Superior temporal gyrus (tissue), 1 donor: ENCODE results near the gene CTNND1.
"Not testable (repeated sequence)": the region's sequence is repeated elsewhere in the genome, so short reads cannot be mapped to it uniquely, and the experiment has no call there.

Experiments
- DNase-seq: peaks from one replicate; pipeline ENCODE4 v3.0.0-alpha.2; 2016; ENCODE audit errors: extremely low spot score

CTNND1 gene

GRCh38 chr11:57791321-57792059, 29.9 kb downstream of the CTNND1 start:
- no peak for DNase-seq

- no peak for DNase-seq
Observed at GRCh38 chr11:57792060-57792541, 30.5 kb downstream of the CTNND1 start.

- DNase-seq: no peak
Observed at GRCh38 chr11:57792870-57793269, 31.3 kb downstream of the CTNND1 start.

- no peak for DNase-seq
Observed at GRCh38 chr11:57793351-57794115, 31.9 kb downstream of the CTNND1 start.

DNA sequence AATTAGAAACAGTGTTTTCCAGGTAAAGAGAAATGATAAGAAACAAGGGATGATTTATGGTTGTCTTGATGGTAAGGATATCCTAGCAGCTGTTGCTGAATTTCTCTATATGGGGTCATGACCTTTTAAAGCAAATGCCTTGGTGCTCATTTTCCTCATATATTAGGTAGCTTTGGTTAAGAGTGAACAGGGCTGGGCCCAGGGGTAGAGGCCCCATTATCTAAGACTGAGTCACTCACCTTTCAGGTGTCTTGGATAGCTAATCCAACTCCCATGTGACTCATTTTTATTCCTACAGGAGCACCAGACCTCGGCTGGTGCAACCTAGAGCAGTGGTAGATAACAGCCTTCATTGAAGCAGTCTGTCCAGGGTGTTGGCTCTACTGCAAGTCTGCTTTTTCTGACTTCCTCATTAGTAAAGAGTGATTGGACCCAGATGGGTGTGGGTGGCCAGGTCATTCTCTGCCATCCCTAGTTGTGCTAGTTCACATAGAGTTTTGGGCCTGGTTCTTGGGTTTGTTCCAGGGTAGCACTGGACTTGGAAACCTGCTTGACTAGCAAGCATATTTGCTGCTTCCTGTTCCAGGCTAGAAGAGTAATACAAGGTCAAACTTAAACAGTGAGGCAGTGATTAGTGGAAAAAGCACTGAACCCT, 37.4 kb downstream of the CTNND1 start:
- peak; percentile 7 for DNase-seq

DNA sequence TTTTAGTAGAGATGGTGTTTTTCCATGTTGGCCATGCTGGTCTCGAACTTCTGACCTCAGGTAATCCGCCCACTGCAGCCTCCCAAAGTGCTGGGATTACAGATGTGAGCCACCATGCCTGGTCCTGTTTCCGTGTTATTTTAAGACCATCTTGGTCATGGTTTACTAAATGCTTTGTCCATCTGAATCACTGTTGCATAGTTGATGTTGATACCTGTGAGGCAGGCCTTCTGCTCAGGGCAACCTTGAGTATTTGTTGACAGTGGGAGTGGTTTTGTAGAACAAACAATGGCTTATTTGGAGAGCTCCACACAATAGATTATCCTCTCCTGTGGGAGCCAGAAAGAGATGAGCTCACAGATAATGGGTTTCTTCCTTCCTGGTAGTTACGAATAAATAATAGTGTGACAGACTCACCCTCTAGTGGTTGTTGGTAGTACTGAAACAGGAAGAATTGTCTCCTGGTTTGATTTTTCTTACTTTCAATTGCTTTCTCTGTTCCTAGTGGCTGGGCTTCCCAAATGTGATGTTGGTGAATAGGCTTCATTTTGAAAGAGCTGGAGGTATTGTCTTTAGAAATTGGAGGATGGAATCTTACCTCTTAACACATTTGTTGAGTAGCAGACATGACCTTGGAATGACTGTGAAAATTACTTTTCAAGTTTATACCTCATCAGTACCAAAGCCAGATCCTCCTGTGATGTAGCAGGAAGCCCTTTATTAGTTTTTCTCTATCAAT, 39.0 kb downstream of the CTNND1 start:
- DNase-seq: peak; percentile 93

GRCh38 chr11:57801183-57801485, 39.5 kb downstream of the CTNND1 start:
- no peak for DNase-seq

DNA sequence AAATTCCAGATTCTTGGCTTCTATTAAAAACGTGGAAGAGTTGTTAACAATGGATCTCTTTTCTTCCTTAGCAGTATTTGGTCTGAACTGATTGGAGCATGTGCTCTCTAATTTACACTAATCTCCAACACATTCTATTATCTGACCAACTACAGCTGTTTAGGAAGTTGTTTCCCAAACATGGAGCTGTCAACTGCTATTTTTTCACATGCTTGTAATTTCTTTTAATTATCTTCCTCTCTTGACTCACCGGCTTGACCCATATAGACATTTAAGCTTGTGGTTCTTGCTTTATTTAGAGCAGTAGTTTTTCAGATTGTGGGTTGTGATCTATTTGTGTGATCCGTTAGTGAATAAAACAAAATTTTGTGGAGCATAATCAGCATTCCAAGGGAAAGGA, 40.8 kb downstream of the CTNND1 start:
- DNase-seq: no peak

GRCh38 chr11:57804466-57804865, 42.9 kb downstream of the CTNND1 start:
- no peak for DNase-seq

GRCh38 chr11:57805780-57806179, 44.2 kb downstream of the CTNND1 start:
- DNase-seq: no peak

GRCh38 chr11:57812634-57813033, 51.0 kb downstream of the CTNND1 start:
- DNase-seq: peak; percentile 82

- DNase-seq: no peak
Observed at GRCh38 chr11:57815476-57815875, 53.9 kb downstream of the CTNND1 start.

DNA sequence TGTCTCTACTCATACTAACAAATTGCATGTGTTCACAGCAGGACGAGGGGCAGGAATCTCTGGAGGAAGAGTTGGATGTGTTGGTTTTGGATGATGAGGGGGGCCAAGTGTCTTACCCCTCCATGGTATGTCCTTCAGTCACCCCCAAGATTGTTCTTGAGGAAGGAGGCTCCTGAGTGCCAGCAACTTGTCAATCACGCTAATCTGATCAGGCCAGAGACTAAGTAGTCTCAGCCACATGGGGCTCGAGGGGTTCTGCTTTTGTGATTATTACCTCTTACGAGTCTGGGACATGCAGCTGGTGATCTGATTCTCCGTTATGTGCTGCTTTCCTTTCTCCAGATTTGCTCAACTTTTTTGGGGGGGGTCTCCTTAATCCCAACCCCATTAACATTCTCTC, 54.3 kb downstream of the CTNND1 start:
- DNase-seq: no peak

DNA sequence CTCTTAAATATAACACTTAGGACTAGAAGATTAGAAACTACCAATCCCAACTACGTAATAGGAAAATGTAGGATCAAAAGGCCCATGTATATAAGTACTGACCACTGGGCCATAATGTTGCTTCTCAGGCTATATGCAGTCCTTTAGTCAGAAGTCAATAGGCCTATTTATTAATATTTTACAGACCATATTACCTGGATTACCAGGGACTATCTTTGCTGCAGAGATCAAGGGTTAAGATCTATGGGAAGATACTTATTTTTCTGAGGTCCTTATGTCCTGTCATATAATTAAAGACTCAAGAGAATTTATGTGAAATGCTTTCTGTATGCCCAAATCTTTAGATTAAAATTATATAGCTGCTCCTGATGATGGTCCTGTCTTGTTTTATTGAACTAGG, 57.2 kb downstream of the CTNND1 start:
- no peak for DNase-seq

GRCh38 chr11:57819252-57819979, 57.8 kb downstream of the CTNND1 start:
- no peak for DNase-seq

DNA sequence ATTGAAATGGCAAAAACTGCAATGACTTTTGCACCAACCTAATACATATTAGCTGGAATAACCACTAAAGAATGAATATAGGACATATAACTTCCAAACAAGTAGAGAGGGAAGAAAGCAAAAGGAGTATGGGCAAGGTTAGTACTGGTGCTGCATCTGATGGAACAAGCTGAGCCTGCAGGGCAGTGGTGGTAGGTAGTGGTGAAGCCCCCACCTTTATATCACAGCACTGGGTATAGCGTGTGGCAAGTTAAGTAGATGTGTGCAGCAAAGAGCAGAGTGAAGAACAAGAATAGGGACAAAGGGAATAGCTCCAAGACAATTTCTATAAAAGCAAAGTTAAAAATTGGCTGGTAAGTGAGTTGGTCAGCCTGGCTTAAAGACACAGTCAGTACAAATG, 62.3 kb downstream of the CTNND1 start:
- no peak for DNase-seq

- DNase-seq: no peak
Observed at GRCh38 chr11:57834852-57835251, 73.2 kb downstream of the CTNND1 start.

DNA sequence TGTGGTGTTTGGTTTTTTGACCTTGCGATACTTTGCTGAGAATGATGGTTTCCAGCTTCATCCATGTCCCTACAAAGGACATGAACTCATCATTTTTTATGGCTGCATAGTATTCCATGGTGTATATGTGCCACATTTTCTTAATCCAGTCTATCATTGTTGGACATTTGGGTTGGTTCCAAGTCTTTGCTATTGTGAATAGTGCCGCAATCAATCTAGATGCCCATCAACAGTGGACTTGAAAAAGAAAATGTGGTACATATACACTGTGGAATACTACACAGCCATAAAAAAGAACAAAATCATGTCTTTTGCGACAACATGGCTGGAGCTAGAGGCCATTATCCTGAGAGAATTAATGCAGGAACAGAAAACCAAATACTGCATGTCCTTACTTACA, 77.0 kb downstream of the CTNND1 start:
- not testable (repeated sequence) for DNase-seq

GRCh38 chr11:57842873-57843272, 81.3 kb downstream of the CTNND1 start:
- no peak for DNase-seq

DNA sequence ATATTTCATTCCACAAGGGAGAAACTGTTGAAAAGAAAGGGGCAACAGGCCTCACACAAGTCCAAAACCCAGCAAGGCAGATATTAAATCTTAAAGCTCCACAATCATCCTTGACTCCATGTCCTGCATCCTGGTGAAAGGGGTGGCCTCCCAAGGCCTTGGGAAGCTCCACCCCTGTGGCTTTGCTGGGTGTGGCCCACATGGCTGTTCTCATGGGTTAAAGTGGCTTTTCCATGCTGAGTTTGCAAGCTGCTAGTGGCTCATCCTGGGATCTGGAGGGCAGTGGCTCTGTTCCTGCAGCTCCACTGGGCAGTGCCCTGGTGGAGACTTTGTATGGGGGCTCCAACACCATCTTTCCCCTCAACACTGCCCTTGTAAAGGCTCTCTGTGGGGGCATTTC, 106.4 kb downstream of the CTNND1 start:
- no peak for DNase-seq

DNA sequence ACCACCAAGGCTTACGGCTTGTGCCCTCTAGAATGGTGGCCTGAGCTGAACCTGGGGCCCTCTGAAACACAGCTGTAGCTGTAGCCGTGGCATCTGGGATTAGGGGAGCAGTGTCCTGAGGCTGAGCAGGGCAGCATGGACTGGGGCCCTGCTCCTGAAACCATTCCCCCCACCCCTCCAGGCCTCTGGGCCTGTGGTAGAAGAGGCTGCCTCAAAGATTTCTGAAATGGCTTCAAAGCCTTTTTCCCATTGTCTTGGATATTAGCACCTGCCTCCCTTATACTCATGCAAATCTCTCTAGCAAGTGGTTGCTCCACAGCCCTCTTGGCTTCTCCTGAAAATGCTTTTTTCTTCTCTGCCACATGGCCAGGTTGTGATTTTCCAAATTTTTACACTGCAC, 106.9 kb downstream of the CTNND1 start:
- no peak for DNase-seq
